ENCODE measurements around the gene ATG9A. TPM values are rescaled to one million over a fixed set of nuclear protein-coding genes. Genes with fewer than 3 reads are reported as not detected.

Gene ATG9A
- total RNA-seq, 1 experiment from 2014 or later: 35.3 TPM

GRCh38 chr2:219175486-219175885 lies 54.0 kb downstream of the ATG9A start:
- Histone ChIP-seq H3K27ac (no peak overlapping the region), H3K9me3 (replicated peaks) (no peaks in the 10 kb centered on the region), H3K4me1 (0 out of 2 replicates have a peak, but pooled peaks cover 5% of the 10 kb centered on the region), H3K36me3 (no peaks in the 10 kb centered on the region), H3K27me3 (no peaks in the 10 kb centered on the region), H3K4me3 (peak overlapping the region; percentile 85)
- no peak for DNase-seq

- Histone ChIP-seq H3K36me3 (no peaks in the 10 kb centered on the region), H3K27ac (no peak overlapping the region), H3K4me3 (no peak overlapping the region), H3K27me3 (no peaks in the 10 kb centered on the region), H3K9me3 (replicated peaks) (no peaks in the 10 kb centered on the region), H3K4me1 (0 out of 2 replicates have a peak, but pooled peaks cover 5% of the 10 kb centered on the region)
- DNase-seq: no peak
These were observed 54.6 kb downstream of the ATG9A start for GRCh38 chr2:219174801-219175200.

GRCh38 chr2:219174146-219174545 lies 55.3 kb downstream of the ATG9A start:
- Histone ChIP-seq H3K36me3 (no peaks in the 10 kb centered on the region), H3K4me3 (no peak overlapping the region)

GRCh38 chr2:219173176-219173575 lies 56.3 kb downstream of the ATG9A start:
- no peaks in the 10 kb centered on the region for H3K9me3 ChIP-seq (replicated peaks)

More at GRCh38 chr2:219174146-219174545, 55.3 kb downstream of the ATG9A start:
- Histone ChIP-seq H3K27me3 (no peaks in the 10 kb centered on the region), H3K9me3 (replicated peaks) (no peaks in the 10 kb centered on the region), H3K4me1 (0 out of 2 replicates have a peak, but pooled peaks cover 3% of the 10 kb centered on the region), H3K27ac (no peak overlapping the region)
- DNase-seq: no peak

GRCh38 chr2:219172231-219173154 lies 56.9 kb downstream of the ATG9A start:
- H3K27me3 ChIP-seq: no peaks in the 10 kb centered on the region
- no peak overlapping the region for H3K27ac ChIP-seq
- no peaks in the 10 kb centered on the region for H3K36me3 ChIP-seq

More at GRCh38 chr2:219173176-219173575, 56.3 kb downstream of the ATG9A start:
- no peak for DNase-seq
- no peaks in the 10 kb centered on the region for H3K27me3 ChIP-seq
- no peaks in the 10 kb centered on the region for H3K36me3 ChIP-seq
- no peaks in the 10 kb centered on the region for H3K4me1 ChIP-seq
- H3K27ac ChIP-seq: no peak overlapping the region
- H3K4me3 ChIP-seq: no peak overlapping the region

GRCh38 chr2:219171231-219171651 lies 58.2 kb downstream of the ATG9A start:
- no peaks in the 10 kb centered on the region for H3K36me3 ChIP-seq
- no peak overlapping the region for H3K27ac ChIP-seq
- no peak overlapping the region for H3K4me3 ChIP-seq
- no peaks in the 10 kb centered on the region for H3K9me3 ChIP-seq (replicated peaks)
- H3K27me3 ChIP-seq: no peaks in the 10 kb centered on the region
- H3K4me1 ChIP-seq: no peaks in the 10 kb centered on the region
- DNase-seq: peak; percentile 35 to 69

More at GRCh38 chr2:219172231-219173154, 56.9 kb downstream of the ATG9A start:
- no peak for DNase-seq
- no peaks in the 10 kb centered on the region for H3K4me1 ChIP-seq
- H3K4me3 ChIP-seq: no peak overlapping the region
- no peaks in the 10 kb centered on the region for H3K9me3 ChIP-seq (replicated peaks)

GRCh38 chr2:219169930-219170654 lies 59.3 kb downstream of the ATG9A start, which contains the start of gene SLC23A3:
Gene SLC23A3, minus strand, starts transcription at chr2:219170029. Its CDS starts 45 bp downstream, at chr2:219169984.
- no peaks in the 10 kb centered on the region for H3K9me3 ChIP-seq (replicated peaks)
- H3K27ac ChIP-seq: no peak within 1 kb of the TSS
- no peak for DNase-seq
- H3K4me3 ChIP-seq: no peak within 1 kb of the TSS
- no peaks in the 10 kb centered on the region for H3K27me3 ChIP-seq
- no peaks in the 10 kb centered on the region for H3K4me1 ChIP-seq
- H3K36me3 ChIP-seq: no peaks in the 10 kb centered on the region

Other genes with a start within 250 kb of the ATG9A start
- not detected in 2 replicates for gene FEV, start 244.5 kb downstream of the ATG9A start, total RNA-seq (2014; rRNA removed; shearing (Covaris generic))
- 0.15 TPM in 1 of 2 replicates, not detected in the other for gene CRYBA2, start 236.2 kb downstream of the ATG9A start, total RNA-seq (2014; rRNA removed; shearing (Covaris generic))
- gene CFAP65, start 188.1 kb downstream of the ATG9A start, total RNA-seq (2014; rRNA removed; shearing (Covaris generic)): not detected in 2 replicates
- gene IHH, start 168.7 kb downstream of the ATG9A start, total RNA-seq (2014; rRNA removed; shearing (Covaris generic)): 0.10 TPM in 1 of 2 replicates, not detected in the other
- gene NHEJ1, start 68.8 kb downstream of the ATG9A start, total RNA-seq (2014; rRNA removed; shearing (Covaris generic)): 19.6 and 21.7 TPM in 2 replicates
- 0.10 and 0.13 TPM in 2 replicates for gene SLC23A3, start 59.6 kb downstream of the ATG9A start, total RNA-seq (2014; rRNA removed; shearing (Covaris generic))
- 13.0 and 13.3 TPM in 2 replicates for gene CNPPD1, start 52.7 kb downstream of the ATG9A start, total RNA-seq (2014; rRNA removed; shearing (Covaris generic))
- 32.0 and 38.0 TPM in 2 replicates for gene RETREG2, start 51.4 kb downstream of the ATG9A start, total RNA-seq (2014; rRNA removed; shearing (Covaris generic))
- 16.0 and 16.2 TPM in 2 replicates for gene ZFAND2B, start 22.9 kb downstream of the ATG9A start, total RNA-seq (2014; rRNA removed; shearing (Covaris generic))
- 18.6 and 26.5 TPM in 2 replicates for gene ABCB6, start 10.7 kb downstream of the ATG9A start, total RNA-seq (2014; rRNA removed; shearing (Covaris generic))
- gene ANKZF1, start 170 bp upstream of the ATG9A start, total RNA-seq (2014; rRNA removed; shearing (Covaris generic)): 19.2 and 28.7 TPM in 2 replicates
- 2.9 and 4.2 TPM in 2 replicates for gene GLB1L, start 15.8 kb upstream of the ATG9A start, total RNA-seq (2014; rRNA removed; shearing (Covaris generic))
- gene STK16, start 15.8 kb upstream of the ATG9A start, total RNA-seq (2014; rRNA removed; shearing (Covaris generic)): 11.0 and 12.7 TPM in 2 replicates
- gene TUBA4B, start 23.6 kb upstream of the ATG9A start, total RNA-seq (2014; rRNA removed; shearing (Covaris generic)): 0.08 TPM in 1 of 2 replicates, not detected in the other
- gene TUBA4A, start 24.3 kb upstream of the ATG9A start, total RNA-seq (2014; rRNA removed; shearing (Covaris generic)): 188 and 197 TPM in 2 replicates
- 16.8 and 19.4 TPM in 2 replicates for gene DNAJB2, start 49.7 kb upstream of the ATG9A start, total RNA-seq (2014; rRNA removed; shearing (Covaris generic))
- gene PTPRN, start 79.8 kb upstream of the ATG9A start, total RNA-seq (2014; rRNA removed; shearing (Covaris generic)): not detected in 2 replicates
- not detected in 2 replicates for gene RESP18, start 103.1 kb upstream of the ATG9A start, total RNA-seq (2014; rRNA removed; shearing (Covaris generic))
- 29.5 and 33.1 TPM in 2 replicates for gene DNPEP, start 158.3 kb upstream of the ATG9A start, total RNA-seq (2014; rRNA removed; shearing (Covaris generic))
- 331 and 376 TPM in 2 replicates for gene DES, start 188.7 kb upstream of the ATG9A start, total RNA-seq (2014; rRNA removed; shearing (Covaris generic))
- gene SPEG, start 205.2 kb upstream of the ATG9A start, total RNA-seq (2014; rRNA removed; shearing (Covaris generic)): 21.3 and 26.2 TPM in 2 replicates